ENCODE data around the gene RPL26.

RPL26 gene

DNA sequence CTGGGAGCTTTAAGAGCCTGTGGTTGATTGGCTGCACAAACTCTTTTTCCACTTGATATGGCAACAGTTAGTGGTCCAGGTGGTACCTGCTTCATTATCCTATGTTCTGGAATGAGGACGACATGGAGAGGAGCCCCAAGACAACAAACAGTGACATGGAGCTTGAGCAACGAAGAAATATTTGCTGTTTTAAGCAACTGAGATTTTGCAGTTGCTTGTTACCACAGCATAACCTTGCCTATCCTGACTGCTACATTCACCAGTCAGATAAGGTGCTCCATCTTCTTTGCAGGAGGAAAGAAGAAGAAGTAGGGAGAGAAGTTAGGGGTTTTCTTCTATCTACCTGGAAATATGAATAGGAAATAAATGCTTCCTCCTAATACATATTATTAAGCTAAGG is 50.9 kb downstream of the RPL26 start:
- in situ Hi-C loops (cut with MboI; ENCODE audit: low sequenced_read_pairs), result no loop called here

Measured in hTERT RPE-1 (cell line).